Measurements from ENCODE around the gene CBFA2T3. TPM values are rescaled to one million over a fixed set of nuclear protein-coding genes. Genes with fewer than 3 reads are reported as not detected.

Gene CBFA2T3
- total and polyA plus RNA-seq, 2 of the 13 experiments (the other 11 are each of a cell fraction or from before 2014, with no cell fraction given), result 0.05 TPM; not detected in 1

GRCh38 chr16:88885693-88886280 lies 91.2 kb downstream of the CBFA2T3 start:
- no peak for DNase-seq (ENCODE audit: low spot score)

DNA sequence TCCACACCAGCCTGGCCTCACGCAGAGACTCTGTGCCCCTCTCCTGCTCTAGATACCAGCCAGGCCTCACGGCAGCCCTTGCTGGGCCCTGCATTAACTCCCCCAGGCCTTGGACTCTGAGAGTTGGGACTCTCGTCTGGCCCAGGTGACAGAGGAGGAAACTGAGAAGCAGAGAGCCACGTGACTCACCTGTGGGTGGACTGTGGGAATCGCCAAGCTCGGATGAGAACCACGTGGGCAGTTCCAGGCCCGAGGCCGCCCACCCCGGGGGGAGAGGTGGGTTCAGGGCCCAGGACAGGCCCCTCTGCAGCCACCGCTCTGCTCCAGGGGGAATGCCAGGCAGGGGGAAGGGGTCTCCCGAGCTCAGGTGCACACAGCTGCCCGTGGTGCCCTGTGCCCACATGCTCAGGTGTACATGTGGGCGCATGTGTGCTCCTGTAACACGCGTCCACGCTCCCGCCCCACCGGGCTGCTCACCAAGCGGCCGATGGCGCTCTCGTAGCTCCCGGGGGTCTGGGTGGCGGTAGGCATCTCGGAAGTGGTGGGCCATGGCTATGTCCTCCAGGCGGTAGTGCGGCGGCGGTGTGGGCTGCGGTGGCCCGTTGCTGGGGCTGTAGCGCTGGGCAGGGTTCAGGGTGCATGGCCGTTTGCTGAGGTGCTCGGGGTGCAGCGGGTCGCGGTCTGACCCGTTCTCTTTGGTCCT lies 92.3 kb downstream of the CBFA2T3 start:
- Histone ChIP-seq H3K4me2 (ENCODE audit: low read depth, low read length) (no peak overlapping the region), H3K9ac (ENCODE audit: insufficient read depth, low read depth, low read length) (no peak overlapping the region), H3K4me1 (ENCODE audit: insufficient read depth, low read length) (peaks cover 20% of the 10 kb centered on the region), H3K27ac (ENCODE audit: extremely low read length, insufficient read depth, low read length) (no peak overlapping the region), H3K4me3 (replicated peaks in 1 of 3; ENCODE audit: insufficient read depth in 1 of 3, low read depth in 2 of 3, low read length in 3 of 3) (no peak overlapping the region), H3K36me3 (replicated peaks in 1 of 2; ENCODE audit: control insufficient read depth in 1 of 2, insufficient read depth in 2 of 2, low read length in 2 of 2) (no peaks in the 10 kb centered on the region), H4K20me1 (ENCODE audit: insufficient read depth, low read length) (peaks cover 14% of the 10 kb centered on the region; the same call in 1 of the 2 replicates), H3K9me3 (ENCODE audit: low read length) (no peaks in the 10 kb centered on the region), H2AFZ (ENCODE audit: low read length) (no peak overlapping the region), H3K79me2 (ENCODE audit: insufficient read depth, low read length) (no peaks in the 10 kb centered on the region), H3K27me3 (ENCODE audit: control insufficient read depth in 1 of 2, insufficient read depth in 2 of 2, low read length in 2 of 2) (peaks cover 37 to 94% of the 10 kb centered on the region in 2 experiments)
- ATAC-seq, result no peak
- TF ChIP-seq USF2 (IDR thresholded peaks at IDR 0.05; ENCODE audit: low read depth, low read length) (peak; percentile 28; the same call in 1 of the 2 replicates), USF2 (CRISPR knock-in tag; IDR thresholded peaks at IDR 0.05; ENCODE audit: borderline replicate concordance) (no peak), NCOA5 (CRISPR knock-in tag; IDR thresholded peaks at IDR 0.05) (no peak), PCBP1 (IDR thresholded peaks at IDR 0.05; ENCODE audit: borderline replicate concordance, low read depth, low read length) (0 out of 2 replicates have a peak, but pooled peaks have one; percentile 11), MNT (IDR thresholded peaks at IDR 0.05) (peak; percentile 93)
- TF ChIP-seq, protein P1, sequence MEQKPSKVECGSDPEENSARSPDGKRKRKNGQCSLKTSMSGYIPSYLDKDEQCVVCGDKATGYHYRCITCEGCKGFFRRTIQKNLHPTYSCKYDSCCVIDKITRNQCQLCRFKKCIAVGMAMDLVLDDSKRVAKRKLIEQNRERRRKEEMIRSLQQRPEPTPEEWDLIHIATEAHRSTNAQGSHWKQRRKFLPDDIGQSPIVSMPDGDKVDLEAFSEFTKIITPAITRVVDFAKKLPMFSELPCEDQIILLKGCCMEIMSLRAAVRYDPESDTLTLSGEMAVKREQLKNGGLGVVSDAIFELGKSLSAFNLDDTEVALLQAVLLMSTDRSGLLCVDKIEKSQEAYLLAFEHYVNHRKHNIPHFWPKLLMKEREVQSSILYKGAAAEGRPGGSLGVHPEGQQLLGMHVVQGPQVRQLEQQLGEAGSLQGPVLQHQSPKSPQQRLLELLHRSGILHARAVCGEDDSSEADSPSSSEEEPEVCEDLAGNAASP (CRISPR knock-in tag; IDR thresholded peaks at IDR 0.05; ENCODE audit: borderline replicate concordance), result no peak
- ChIA-PET CTCF (ENCODE audit: low intra/inter-chr PET ratio, low total read pairs) (no interaction called here), POLR2A (no interaction called here)
- intact Hi-C loops (cut with micrococcal nuclease; ENCODE audit: unreplicated experiment) (no loop called here), in situ Hi-C loops (cut with HindIII; ENCODE audit: extremely low pct_ligation_motif_present, low pct_unique_long_range_greater_than_20kb) (no loop called here)
- no TSS peak for BruUV-seq (replicated peaks)
- 60% methylated on average over 30 of the region's 39 CpGs for WGBS (ENCODE audit: low lambda C conversion rate)
- DNase-seq (ENCODE audit: low spot score), result no peak
- FAIRE-seq, result no peak

More at GRCh38 chr16:88885693-88886280, 91.2 kb downstream of the CBFA2T3 start:
- CTCF ChIA-PET (ENCODE audit: low intra/inter-chr PET ratio, low total read pairs), result no interaction called here
- in situ Hi-C loops (cut with HindIII; ENCODE audit: extremely low pct_ligation_motif_present, low pct_unique_long_range_greater_than_20kb) (no loop called here), intact Hi-C loops (cut with micrococcal nuclease; ENCODE audit: unreplicated experiment) (no loop called here)
- Histone ChIP-seq H3K9ac (ENCODE audit: insufficient read depth, low read depth, low read length) (no peak overlapping the region), H2AFZ (ENCODE audit: low read length) (no peak overlapping the region), H3K4me1 (ENCODE audit: insufficient read depth, low read length) (peaks cover 9% of the 10 kb centered on the region), H3K9me3 (ENCODE audit: low read length) (no peaks in the 10 kb centered on the region), H3K4me3 (replicated peaks in 1 of 3; ENCODE audit: insufficient read depth in 1 of 3, low read depth in 2 of 3, low read length in 3 of 3) (no peak overlapping the region), H3K36me3 (replicated peaks in 1 of 2; ENCODE audit: control insufficient read depth in 1 of 2, insufficient read depth in 2 of 2, low read length in 2 of 2) (no peaks in the 10 kb centered on the region), H3K27me3 (ENCODE audit: control insufficient read depth in 1 of 2, insufficient read depth in 2 of 2, low read length in 2 of 2) (peaks cover 38 to 94% of the 10 kb centered on the region in 2 experiments), H3K79me2 (ENCODE audit: insufficient read depth, low read length) (no peaks in the 10 kb centered on the region), H3K4me2 (ENCODE audit: low read depth, low read length) (no peak overlapping the region), H4K20me1 (ENCODE audit: insufficient read depth, low read length) (peaks cover 14% of the 10 kb centered on the region; the same call in 1 of the 2 replicates), H3K27ac (ENCODE audit: extremely low read length, insufficient read depth, low read length) (no peak overlapping the region)
- ATAC-seq (peak; percentile 4; the same call in 1 of the 3 replicates), FAIRE-seq (no peak)
- POLR2A ChIA-PET, result no interaction called here
- BruUV-seq (replicated peaks), result no TSS peak
- TF ChIP-seq ZNF383 (CRISPR knock-in tag; IDR thresholded peaks at IDR 0.05; ENCODE audit: borderline replicate concordance), result no peak
- TF ChIP-seq, protein P2, sequence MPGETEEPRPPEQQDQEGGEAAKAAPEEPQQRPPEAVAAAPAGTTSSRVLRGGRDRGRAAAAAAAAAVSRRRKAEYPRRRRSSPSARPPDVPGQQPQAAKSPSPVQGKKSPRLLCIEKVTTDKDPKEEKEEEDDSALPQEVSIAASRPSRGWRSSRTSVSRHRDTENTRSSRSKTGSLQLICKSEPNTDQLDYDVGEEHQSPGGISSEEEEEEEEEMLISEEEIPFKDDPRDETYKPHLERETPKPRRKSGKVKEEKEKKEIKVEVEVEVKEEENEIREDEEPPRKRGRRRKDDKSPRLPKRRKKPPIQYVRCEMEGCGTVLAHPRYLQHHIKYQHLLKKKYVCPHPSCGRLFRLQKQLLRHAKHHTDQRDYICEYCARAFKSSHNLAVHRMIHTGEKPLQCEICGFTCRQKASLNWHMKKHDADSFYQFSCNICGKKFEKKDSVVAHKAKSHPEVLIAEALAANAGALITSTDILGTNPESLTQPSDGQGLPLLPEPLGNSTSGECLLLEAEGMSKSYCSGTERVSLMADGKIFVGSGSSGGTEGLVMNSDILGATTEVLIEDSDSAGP (CRISPR knock-in tag; IDR thresholded peaks at IDR 0.05; ENCODE audit: borderline replicate concordance), result 0 out of 2 replicates have a peak, but pooled peaks have one; percentile 2
- 23% methylated on average over 16 of the region's 28 CpGs for WGBS (ENCODE audit: low lambda C conversion rate)

Measured in HepG2 (cell line).